Astrocyte (in vitro differentiated cells and primary cell): Measurements from ENCODE around the gene C2CD4B. TPM values are rescaled to one million over a fixed set of nuclear protein-coding genes. Genes with fewer than 3 reads are reported as not detected.

Source experiments
- DNase-seq: peaks from one replicate; pipeline ENCODE4 v3.0.0-alpha.2; 2010; ENCODE audit warnings: low read depth
- FAIRE-seq: peaks from 2 replicates; lab custom pipeline; 2011; peaks lifted over from hg19 to GRCh38; lab: Jason Lieb, UNC
- H2AFZ ChIP-seq: 2 replicates; pipeline ENCODE4 v1.6.0; 2012; ENCODE audit warnings: low read depth, low read length, inconsistent platforms
- H3K27ac ChIP-seq: 2 replicates; pipeline ENCODE4 v1.5.1; 2011; ENCODE audit warnings: low read depth, low read length, inconsistent platforms
- H3K27me3 ChIP-seq: 2 replicates; pipeline ENCODE4 v1.6.0; 2011; ENCODE audit warnings: low read length, inconsistent platforms; ENCODE audit not compliant: insufficient read depth
- H3K36me3 ChIP-seq: 2 replicates; pipeline ENCODE4 v1.5.1; 2011; ENCODE audit warnings: low read length, inconsistent platforms; ENCODE audit not compliant: insufficient read depth
- H3K4me1 ChIP-seq: 2 replicates; pipeline ENCODE4 v1.5.1; 2011; ENCODE audit warnings: low read length, inconsistent platforms; ENCODE audit not compliant: insufficient read depth
- H3K4me2 ChIP-seq: 2 replicates; pipeline ENCODE4 v1.6.0; 2012; ENCODE audit warnings: low read length, inconsistent platforms
- H3K4me3 ChIP-seq: 2 replicates; pipeline ENCODE4 v1.5.1; 2011; ENCODE audit warnings: low read depth, mild to moderate bottlenecking, low read length, inconsistent platforms; ENCODE audit not compliant: insufficient read depth
- H3K79me2 ChIP-seq: 2 replicates; pipeline ENCODE4 v1.6.0; 2012; ENCODE audit warnings: mild to moderate bottlenecking, low read length, inconsistent platforms; ENCODE audit not compliant: insufficient read depth
- H3K9ac ChIP-seq: 2 replicates; pipeline ENCODE4 v1.6.0; 2012; ENCODE audit warnings: mild to moderate bottlenecking, low read length, inconsistent platforms
- H3K9me3 ChIP-seq: 2 replicates; pipeline ENCODE4 v1.5.1; 2012; ENCODE audit warnings: low read depth, mild to moderate bottlenecking, low read length, inconsistent platforms; ENCODE audit not compliant: insufficient read depth
- H4K20me1 ChIP-seq: 2 replicates; pipeline ENCODE4 v1.6.0; 2012; ENCODE audit warnings: low read length, inconsistent platforms; ENCODE audit not compliant: insufficient read depth
- H3K27ac Mint-ChIP-seq: one replicate; pipeline ENCODE4 v1.8.0; 2021; ENCODE audit warnings: mild to moderate bottlenecking, mixed read lengths; ENCODE audit not compliant: unreplicated experiment
- H3K27me3 Mint-ChIP-seq: one replicate; pipeline ENCODE4 v1.8.0; 2021; ENCODE audit warnings: low read depth, mixed read lengths; ENCODE audit not compliant: unreplicated experiment
- H3K36me3 Mint-ChIP-seq: one replicate; pipeline ENCODE4 v1.8.0; 2021; ENCODE audit warnings: low read depth, mixed read lengths; ENCODE audit not compliant: unreplicated experiment
- H3K4me1 Mint-ChIP-seq: one replicate; pipeline ENCODE4 v1.8.0; 2021; ENCODE audit warnings: low read depth, mixed read lengths; ENCODE audit not compliant: unreplicated experiment
- H3K4me3 Mint-ChIP-seq: one replicate; pipeline ENCODE4 v1.8.0; 2021; ENCODE audit warnings: mild to moderate bottlenecking, moderate library complexity, mixed read lengths; ENCODE audit not compliant: unreplicated experiment
- H3K9me3 Mint-ChIP-seq: one replicate; pipeline ENCODE4 v1.8.0; 2021; ENCODE audit warnings: mild to moderate bottlenecking, mixed read lengths; ENCODE audit not compliant: unreplicated experiment
- CTCF ChIP-seq: IDR thresholded peaks from 2 replicates; pipeline ENCODE4 v1.5.1; 2011; ENCODE audit warnings: low read depth, mild to moderate bottlenecking, inconsistent platforms, low read length, moderate library complexity; ENCODE audit not compliant: insufficient read depth
- EZH2 ChIP-seq: IDR thresholded peaks from 2 replicates; pipeline ENCODE4 v1.6.1; 2012; ENCODE audit warnings: mild to moderate bottlenecking, low read length, inconsistent platforms; ENCODE audit not compliant: insufficient read depth
- total RNA-seq: library from RNA; stranded (reverse); gene quantifications from 2 replicates; pipeline ENCODE4 v1.2.1, GENCODE V29; 2021

Gene C2CD4B
- total RNA-seq, 1 donor from 2014 or later: not detected

- FAIRE-seq: no peak
These were observed 22.8 kb upstream of the C2CD4B start for GRCh38 chr15:62187910-62188309.

GRCh38 chr15:62187425-62187824, 22.3 kb upstream of the C2CD4B start:
- no peak for TF ChIP-seq EZH2
- no peak for TF ChIP-seq CTCF
- H3K4me3 ChIP-seq: no peak overlapping the region
- H3K27ac ChIP-seq: no peak overlapping the region
- Mint-ChIP-seq H3K4me1 (no peaks in the 10 kb centered on the region), H3K27me3 (peaks cover 10% of the 10 kb centered on the region), H3K4me3 (no peak overlapping the region), H3K27ac (no peak overlapping the region), H3K36me3 (no peaks in the 10 kb centered on the region), H3K9me3 (peaks cover 9% of the 10 kb centered on the region)
- no peak overlapping the region for H2AFZ ChIP-seq
- H3K79me2 ChIP-seq: no peaks in the 10 kb centered on the region
- DNase-seq (no peak), FAIRE-seq (no peak)
- H4K20me1 ChIP-seq: no peaks in the 10 kb centered on the region
- no peaks in the 10 kb centered on the region for H3K36me3 ChIP-seq
- no peak overlapping the region for H3K4me2 ChIP-seq
- H3K9ac ChIP-seq: no peak overlapping the region
- no peaks in the 10 kb centered on the region for H3K9me3 ChIP-seq
- no peaks in the 10 kb centered on the region for H3K4me1 ChIP-seq
- peaks cover 17% of the 10 kb centered on the region for H3K27me3 ChIP-seq

More at GRCh38 chr15:62187910-62188309, 22.8 kb upstream of the C2CD4B start:
- no peaks in the 10 kb centered on the region for H3K4me1 ChIP-seq
- Mint-ChIP-seq H3K36me3 (no peaks in the 10 kb centered on the region), H3K4me1 (no peaks in the 10 kb centered on the region), H3K4me3 (no peak overlapping the region), H3K27me3 (peaks cover 10% of the 10 kb centered on the region), H3K27ac (no peak overlapping the region), H3K9me3 (peaks cover 9% of the 10 kb centered on the region)
- no peak overlapping the region for H3K4me3 ChIP-seq
- no peak overlapping the region for H2AFZ ChIP-seq
- no peaks in the 10 kb centered on the region for H3K79me2 ChIP-seq
- no peaks in the 10 kb centered on the region for H3K36me3 ChIP-seq
- peaks cover 19% of the 10 kb centered on the region for H3K27me3 ChIP-seq
- H3K9ac ChIP-seq: no peak overlapping the region
- H3K9me3 ChIP-seq: no peaks in the 10 kb centered on the region
- no peaks in the 10 kb centered on the region for H4K20me1 ChIP-seq
- TF ChIP-seq EZH2 (no peak), CTCF (no peak)
- H3K4me2 ChIP-seq: no peak overlapping the region
- DNase-seq: no peak
- no peak overlapping the region for H3K27ac ChIP-seq

GRCh38 chr15:62186578-62186977, 21.5 kb upstream of the C2CD4B start:
- Mint-ChIP-seq H3K36me3 (no peaks in the 10 kb centered on the region), H3K27ac (no peak overlapping the region), H3K4me3 (no peak overlapping the region), H3K4me1 (no peaks in the 10 kb centered on the region), H3K27me3 (peaks cover 10% of the 10 kb centered on the region), H3K9me3 (peaks cover 9% of the 10 kb centered on the region)
- H3K27me3 ChIP-seq: peaks cover 17% of the 10 kb centered on the region
- no peak for TF ChIP-seq EZH2
- no peak for TF ChIP-seq CTCF
- no peaks in the 10 kb centered on the region for H3K4me1 ChIP-seq
- no peaks in the 10 kb centered on the region for H3K36me3 ChIP-seq
- no peak overlapping the region for H3K4me2 ChIP-seq
- H3K79me2 ChIP-seq: no peaks in the 10 kb centered on the region
- no peaks in the 10 kb centered on the region for H4K20me1 ChIP-seq
- DNase-seq (no peak), FAIRE-seq (no peak)
- no peak overlapping the region for H2AFZ ChIP-seq
- no peak overlapping the region for H3K27ac ChIP-seq
- H3K9me3 ChIP-seq: no peaks in the 10 kb centered on the region
- no peak overlapping the region for H3K9ac ChIP-seq
- no peak overlapping the region for H3K4me3 ChIP-seq
